ENCODE results near the gene CKS1B. TPM values are rescaled to one million over a fixed set of nuclear protein-coding genes. Genes with fewer than 3 reads are reported as not detected.

CKS1B gene
- polyA plus RNA-seq, 4 donors: 63.7 to 117 (median 75.6) TPM

GRCh38 chr1:155002464-155003226 is 28.2 kb downstream of the CKS1B start, which contains the start of gene ZBTB7B:
Gene ZBTB7B (plus strand): TSS chr1:155002802. CDS start chr1:155014661, 11,859 bp downstream.
- 0 to 1% (median 0%) methylated on average over 19 to 35 of the region's 35 CpGs for WGBS, 3 donors
- H3K4me1 ChIP-seq (ENCODE audit: control insufficient read depth in 3 of 3, insufficient read depth in 2 of 3, low read depth in 1 of 3, low read length in 2 of 3): peaks cover 8 to 50% (median 21%) of the 10 kb centered on the region in 3 donors

DNA sequence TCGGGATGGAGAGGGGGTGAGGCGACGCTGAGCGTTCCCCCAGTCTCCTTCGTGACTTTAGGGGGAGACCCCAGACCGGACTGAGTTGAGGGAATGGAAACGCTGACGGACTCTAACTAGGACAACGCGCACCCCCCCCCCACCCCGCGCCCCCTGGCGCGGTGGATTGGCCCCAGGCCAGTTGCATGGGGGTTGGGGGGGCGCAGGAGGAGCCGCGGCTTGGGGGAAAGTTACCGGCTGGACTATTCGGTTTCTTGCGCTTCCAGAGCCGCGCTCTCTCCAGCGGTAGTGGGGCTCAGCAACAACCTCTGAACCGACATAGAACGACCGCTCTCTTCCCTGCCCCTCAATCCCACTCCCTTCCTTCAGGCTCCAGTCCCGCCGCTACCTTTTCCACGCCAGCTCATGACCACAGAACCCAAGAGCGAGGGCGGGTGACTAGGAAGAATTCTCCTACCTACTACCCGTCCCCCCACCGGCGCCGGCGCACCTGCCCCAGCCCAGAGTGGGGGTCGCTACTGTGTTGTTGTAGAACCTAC is 28.8 kb downstream of the CKS1B start:
- Histone ChIP-seq H3K4me1 (ENCODE audit: control insufficient read depth in 3 of 3, insufficient read depth in 2 of 3, low read depth in 1 of 3, low read length in 2 of 3) (peaks cover 8 to 57% (median 21%) of the 10 kb centered on the region in 3 donors), H3K36me3 (ENCODE audit: control insufficient read depth in 3 of 3, insufficient read depth in 2 of 3, low read depth in 1 of 3, low read length in 3 of 3) (peaks cover 0 to 36% (median 0%) of the 10 kb centered on the region in 3 donors), H3K4me3 (ENCODE audit: low read depth in 1 of 3, low read length in 3 of 3) (peak overlapping the region; percentile 70 to 88 (median 77)), H3K27ac (ENCODE audit: low read depth in 1 of 3, low read length in 2 of 3) (peak overlapping the region; percentile 96 to 99 (median 98)), H3K9me3 (ENCODE audit: control insufficient read depth in 2 of 2, insufficient read depth in 1 of 2, low read depth in 1 of 2, low read length in 1 of 2) (no peaks in the 10 kb centered on the region), H3K27me3 (ENCODE audit: control insufficient read depth in 3 of 3, insufficient read depth in 3 of 3, low read length in 3 of 3) (no peaks in the 10 kb centered on the region)
- peak in 1 of 2 donors; percentile 59 for DNase-seq
- WGBS, 3 donors: 0 to 1% (median 0%) methylated on average over 33 to 37 of the region's 37 CpGs
- FAIRE-seq: no peak

More at GRCh38 chr1:155002464-155003226, 28.2 kb downstream of the CKS1B start, which contains the start of gene ZBTB7B:
- Histone ChIP-seq H3K27ac (ENCODE audit: low read depth in 1 of 3, low read length in 2 of 3) (peak within 1 kb of the TSS; percentile 96 to 99 (median 98)), H3K27me3 (ENCODE audit: control insufficient read depth in 3 of 3, insufficient read depth in 3 of 3, low read length in 3 of 3) (no peaks in the 10 kb centered on the region), H3K4me3 (ENCODE audit: low read depth in 1 of 3, low read length in 3 of 3) (peak within 1 kb of the TSS; percentile 70 to 88 (median 77)), H3K36me3 (ENCODE audit: control insufficient read depth in 3 of 3, insufficient read depth in 2 of 3, low read depth in 1 of 3, low read length in 3 of 3) (peaks cover 0 to 31% (median 0%) of the 10 kb centered on the region in 3 donors), H3K9me3 (ENCODE audit: control insufficient read depth in 2 of 2, insufficient read depth in 1 of 2, low read depth in 1 of 2, low read length in 1 of 2) (no peaks in the 10 kb centered on the region)
- FAIRE-seq (no peak), DNase-seq (peak in 1 of 2 donors; percentile 66)

GRCh38 chr1:155003766-155004351 is 29.4 kb downstream of the CKS1B start:
- DNase-seq (peak; percentile 74 to 88), FAIRE-seq (no peak)
- Histone ChIP-seq H3K4me1 (ENCODE audit: control insufficient read depth in 3 of 3, insufficient read depth in 2 of 3, low read depth in 1 of 3, low read length in 2 of 3) (peaks cover 8 to 61% (median 21%) of the 10 kb centered on the region in 3 donors), H3K36me3 (ENCODE audit: control insufficient read depth in 3 of 3, insufficient read depth in 2 of 3, low read depth in 1 of 3, low read length in 3 of 3) (peaks cover 0 to 42% (median 0%) of the 10 kb centered on the region in 3 donors), H3K27me3 (ENCODE audit: control insufficient read depth in 3 of 3, insufficient read depth in 3 of 3, low read length in 3 of 3) (no peaks in the 10 kb centered on the region), H3K27ac (ENCODE audit: low read depth in 1 of 3, low read length in 2 of 3) (peak overlapping the region; percentile 96 to 99 (median 98)), H3K9me3 (ENCODE audit: control insufficient read depth in 2 of 2, insufficient read depth in 1 of 2, low read depth in 1 of 2, low read length in 1 of 2) (no peaks in the 10 kb centered on the region), H3K4me3 (ENCODE audit: low read depth in 1 of 3, low read length in 3 of 3) (peak overlapping the region; percentile 70 to 88 (median 77))
- 1 to 5% (median 1%) methylated on average over 25 to 34 of the region's 34 CpGs for WGBS, 3 donors

DNA sequence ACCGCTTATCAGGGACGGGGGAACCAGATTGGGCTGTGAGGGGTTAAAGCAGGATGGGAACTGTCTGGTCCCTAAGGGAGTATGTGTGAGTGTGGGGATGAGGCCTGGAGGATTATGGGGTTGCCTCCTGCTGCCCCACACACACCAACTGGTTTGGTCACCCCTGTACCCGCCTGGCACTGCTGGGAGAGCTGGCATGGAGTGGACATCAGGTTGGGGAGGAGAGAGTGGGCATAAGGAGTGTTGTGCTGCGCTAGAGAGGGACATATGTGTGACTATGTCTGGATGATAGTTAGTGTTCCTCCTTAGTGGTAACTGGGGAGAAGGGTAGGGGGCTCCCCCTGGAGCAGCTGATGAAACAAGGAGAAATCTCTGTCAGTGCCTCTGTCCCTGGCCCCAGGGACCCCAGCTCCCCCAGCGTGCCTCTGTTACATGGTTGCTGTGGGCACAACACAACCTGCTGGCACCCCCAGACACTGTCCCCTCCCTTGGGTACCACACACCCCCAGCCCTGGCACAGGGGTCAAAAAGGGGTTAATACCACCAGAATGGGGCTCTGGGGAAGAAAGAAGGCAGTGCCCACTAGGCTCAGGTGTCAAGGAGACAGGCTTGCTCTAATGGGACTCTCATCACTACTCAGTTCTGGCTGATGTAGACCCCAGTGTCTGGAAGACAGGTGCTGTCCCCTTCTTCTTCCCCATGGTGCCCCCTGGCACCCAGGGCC is 30.0 kb downstream of the CKS1B start:
- Histone ChIP-seq H3K9me3 (ENCODE audit: control insufficient read depth in 2 of 2, insufficient read depth in 1 of 2, low read depth in 1 of 2, low read length in 1 of 2) (no peaks in the 10 kb centered on the region), H3K27me3 (ENCODE audit: control insufficient read depth in 3 of 3, insufficient read depth in 3 of 3, low read length in 3 of 3) (no peaks in the 10 kb centered on the region), H3K36me3 (ENCODE audit: control insufficient read depth in 3 of 3, insufficient read depth in 2 of 3, low read depth in 1 of 3, low read length in 3 of 3) (peaks cover 0 to 48% (median 0%) of the 10 kb centered on the region in 3 donors), H3K4me1 (ENCODE audit: control insufficient read depth in 3 of 3, insufficient read depth in 2 of 3, low read depth in 1 of 3, low read length in 2 of 3) (peaks cover 8 to 61% (median 21%) of the 10 kb centered on the region in 3 donors), H3K27ac (ENCODE audit: low read depth in 1 of 3, low read length in 2 of 3) (peak overlapping the region; percentile 96 to 99 (median 98)), H3K4me3 (ENCODE audit: low read depth in 1 of 3, low read length in 3 of 3) (peak overlapping the region; percentile 70 to 88 (median 77))
- DNase-seq (no peak), FAIRE-seq (no peak)
- WGBS, 3 donors: 9 to 30% (median 27%) methylated on average over 4 to 5 of the region's 5 CpGs

- Histone ChIP-seq H3K9me3 (ENCODE audit: control insufficient read depth in 2 of 2, insufficient read depth in 1 of 2, low read depth in 1 of 2, low read length in 1 of 2) (no peaks in the 10 kb centered on the region), H3K4me1 (ENCODE audit: control insufficient read depth in 3 of 3, insufficient read depth in 2 of 3, low read depth in 1 of 3, low read length in 2 of 3) (peaks cover 7 to 61% (median 19%) of the 10 kb centered on the region in 3 donors), H3K27ac (ENCODE audit: low read depth in 1 of 3, low read length in 2 of 3) (peak overlapping the region; percentile 96 to 99 (median 98)), H3K4me3 (ENCODE audit: low read depth in 1 of 3, low read length in 3 of 3) (peak overlapping the region; percentile 4 to 88 (median 77)), H3K27me3 (ENCODE audit: control insufficient read depth in 3 of 3, insufficient read depth in 3 of 3, low read length in 3 of 3) (no peaks in the 10 kb centered on the region), H3K36me3 (ENCODE audit: control insufficient read depth in 3 of 3, insufficient read depth in 2 of 3, low read depth in 1 of 3, low read length in 3 of 3) (peaks cover 0 to 57% (median 0%) of the 10 kb centered on the region in 3 donors)
- peak in 1 of 2 donors; percentile 81 for DNase-seq
- FAIRE-seq: no peak
- WGBS, 3 donors: 14 to 41% (median 33%) methylated on average over 16 to 17 of the region's 17 CpGs
Measured at GRCh38 chr1:155005076-155006011, 30.9 kb downstream of the CKS1B start.

DNA sequence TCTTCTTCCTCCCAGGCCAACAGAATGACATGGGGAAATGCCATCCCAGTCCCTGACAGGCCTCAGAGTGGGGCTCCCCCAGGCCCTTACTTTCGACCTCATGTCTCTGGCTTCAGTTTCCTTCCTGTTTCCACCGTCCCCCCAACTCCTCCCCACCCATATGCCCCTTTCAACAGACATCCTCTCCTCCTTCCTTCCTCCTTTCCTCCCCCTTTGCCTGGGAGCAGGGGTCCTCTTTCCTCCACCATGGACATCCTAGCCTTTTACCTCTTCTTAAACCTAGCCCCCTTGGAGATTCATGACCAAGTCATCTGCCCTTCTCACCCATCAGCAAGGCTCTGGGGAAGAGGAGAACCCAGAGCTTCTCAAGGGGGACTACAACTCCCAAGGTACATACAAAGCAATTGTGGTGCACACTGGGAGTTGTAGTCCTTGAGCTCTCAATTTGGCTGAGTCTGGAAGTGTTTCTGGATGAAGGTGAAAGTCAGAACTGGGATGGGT is 32.2 kb downstream of the CKS1B start:
- H3K27ac ChIP-seq (ENCODE audit: low read depth in 1 of 3, low read length in 2 of 3): peak overlapping the region; percentile 68 to 99 (median 96)
- FAIRE-seq: no peak
- H3K27me3 ChIP-seq (ENCODE audit: control insufficient read depth in 3 of 3, insufficient read depth in 3 of 3, low read length in 3 of 3): no peaks in the 10 kb centered on the region
- no peaks in the 10 kb centered on the region for H3K9me3 ChIP-seq (ENCODE audit: control insufficient read depth in 2 of 2, insufficient read depth in 1 of 2, low read depth in 1 of 2, low read length in 1 of 2)
- H3K36me3 ChIP-seq (ENCODE audit: control insufficient read depth in 3 of 3, insufficient read depth in 2 of 3, low read depth in 1 of 3, low read length in 3 of 3): peaks cover 0 to 70% (median 4%) of the 10 kb centered on the region in 3 donors
- no peak for DNase-seq
- peaks cover 7 to 74% (median 30%) of the 10 kb centered on the region in 3 donors for H3K4me1 ChIP-seq (ENCODE audit: control insufficient read depth in 3 of 3, insufficient read depth in 2 of 3, low read depth in 1 of 3, low read length in 2 of 3)
- 0 to 17% (median 11%) methylated on average over 2 of the region's 2 CpGs for WGBS, 3 donors
- H3K4me3 ChIP-seq (ENCODE audit: low read depth in 1 of 3, low read length in 3 of 3): no peak overlapping the region

DNA sequence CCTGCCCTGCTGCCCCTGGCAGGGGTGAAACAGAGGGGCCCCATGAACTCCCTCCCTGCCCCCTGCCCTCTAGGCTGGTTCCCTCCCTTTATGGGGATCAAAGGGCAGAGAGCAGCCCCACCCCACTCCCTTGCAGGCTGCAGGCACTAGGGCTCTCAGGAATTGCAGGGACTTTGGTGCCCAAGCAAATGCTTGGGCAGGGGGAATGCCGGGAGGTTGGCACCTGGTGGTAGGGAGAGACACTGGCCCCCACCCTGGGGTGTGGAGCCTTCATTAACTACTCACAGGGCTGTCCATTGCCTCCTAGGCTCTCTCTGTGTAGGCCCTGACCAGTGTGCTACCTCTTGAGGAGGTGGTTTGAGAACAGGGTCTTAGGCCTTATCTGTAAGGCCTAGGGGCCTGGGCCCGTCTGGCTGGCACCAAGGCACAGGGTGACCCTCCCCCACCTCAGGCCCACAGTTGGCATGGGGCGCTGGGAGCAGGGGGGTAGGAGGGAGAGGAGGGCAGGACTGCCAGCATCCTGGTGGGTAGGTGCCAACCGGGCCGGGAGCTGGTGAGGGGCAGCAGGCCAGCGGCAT is 32.9 kb downstream of the CKS1B start:
- peaks cover 0 to 77% (median 4%) of the 10 kb centered on the region in 3 donors for H3K36me3 ChIP-seq (ENCODE audit: control insufficient read depth in 3 of 3, insufficient read depth in 2 of 3, low read depth in 1 of 3, low read length in 3 of 3)
- H3K9me3 ChIP-seq (ENCODE audit: control insufficient read depth in 2 of 2, insufficient read depth in 1 of 2, low read depth in 1 of 2, low read length in 1 of 2): no peaks in the 10 kb centered on the region
- peak overlapping the region in 2 of 3 donors; percentile 23 to 60 for H3K4me3 ChIP-seq (ENCODE audit: low read depth in 1 of 3, low read length in 3 of 3)
- 19 to 55% (median 47%) methylated on average over 6 of the region's 6 CpGs for WGBS, 3 donors
- DNase-seq (peak; percentile 82 to 99), FAIRE-seq (no peak)
- peak overlapping the region; percentile 68 to 96 (median 95) for H3K27ac ChIP-seq (ENCODE audit: low read depth in 1 of 3, low read length in 2 of 3)
- H3K4me1 ChIP-seq (ENCODE audit: control insufficient read depth in 3 of 3, insufficient read depth in 2 of 3, low read depth in 1 of 3, low read length in 2 of 3): peaks cover 7 to 81% (median 36%) of the 10 kb centered on the region in 3 donors
- H3K27me3 ChIP-seq (ENCODE audit: control insufficient read depth in 3 of 3, insufficient read depth in 3 of 3, low read length in 3 of 3): no peaks in the 10 kb centered on the region

Data from small intestine (tissue), 7 donors.